SH-SY5Y (cell line): ENCODE data around the gene UGT1A7.

ENCODE experiments used
- GATA2 ChIP-seq: IDR thresholded peaks from 2 replicates; pipeline ENCODE4 v1.6.1; 2011; ENCODE audit warnings: mild to moderate bottlenecking, low read depth, low read length
- GATA3 ChIP-seq: IDR thresholded peaks from 2 replicates; pipeline ENCODE4 v1.6.1; 2011; ENCODE audit warnings: low read depth, mild to moderate bottlenecking, low read length, moderate library complexity

Gene UGT1A7

DNA sequence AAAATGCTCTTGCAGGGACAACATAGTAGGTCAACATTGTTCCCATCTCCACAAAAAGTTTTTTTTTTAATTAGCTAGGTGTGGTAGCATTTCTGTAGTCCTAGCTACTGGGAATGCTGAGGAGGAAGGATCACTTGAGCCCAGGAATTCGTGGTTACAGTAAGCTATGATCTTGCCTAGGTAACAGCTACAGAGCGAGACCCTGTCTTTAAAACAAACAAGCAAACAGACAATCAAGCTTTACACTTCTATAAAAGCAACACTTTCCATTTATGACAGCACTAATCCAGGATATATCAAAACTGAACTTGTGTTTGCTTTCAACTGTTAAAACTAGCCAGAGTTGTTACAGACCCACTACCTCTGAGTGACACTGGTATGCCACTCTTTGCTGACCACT, 59.2 kb downstream of the UGT1A7 start:
- no peak for TF ChIP-seq GATA2
- no peak for TF ChIP-seq GATA3

DNA sequence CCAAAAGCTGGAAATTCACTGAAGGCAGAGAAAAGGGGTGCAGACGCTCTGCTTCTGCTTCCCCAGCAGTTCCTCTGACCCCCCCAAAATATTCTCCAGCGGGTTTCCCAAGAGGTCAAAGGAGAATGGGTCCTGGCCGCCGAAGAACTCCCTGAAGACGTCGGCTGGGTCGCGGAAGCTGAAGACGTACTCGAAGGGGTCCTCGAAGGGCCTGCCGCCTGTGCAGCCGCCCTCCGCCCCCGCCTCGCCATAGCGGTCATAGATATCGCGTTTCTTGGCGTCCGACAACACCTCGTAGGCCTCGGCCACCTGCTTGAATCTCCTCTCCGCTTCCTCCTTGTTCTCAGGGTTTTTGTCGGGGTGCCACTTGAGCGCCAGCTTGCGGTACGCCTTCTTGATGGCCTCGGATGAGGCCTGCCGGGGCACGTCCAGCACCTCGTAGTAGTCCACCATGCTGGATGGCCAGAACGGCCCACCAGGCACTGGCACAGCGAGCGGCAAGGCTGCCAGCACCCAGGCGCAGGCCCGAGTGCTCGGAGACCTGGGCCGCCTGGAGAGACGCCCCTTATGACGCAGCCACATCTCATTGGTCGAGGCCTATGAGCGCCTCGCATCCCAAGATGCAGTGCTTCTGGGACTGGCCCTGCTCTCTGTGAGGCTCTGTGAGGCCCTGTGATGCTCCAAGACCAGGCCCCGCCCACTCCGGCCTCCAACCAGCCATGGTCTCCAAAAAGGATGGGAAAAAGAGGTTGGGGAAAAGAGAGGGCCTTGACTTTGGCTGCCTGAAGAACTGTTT, 62.0 kb downstream of the UGT1A7 start:
- no peak for TF ChIP-seq GATA3
- TF ChIP-seq GATA2, result no peak

DNA sequence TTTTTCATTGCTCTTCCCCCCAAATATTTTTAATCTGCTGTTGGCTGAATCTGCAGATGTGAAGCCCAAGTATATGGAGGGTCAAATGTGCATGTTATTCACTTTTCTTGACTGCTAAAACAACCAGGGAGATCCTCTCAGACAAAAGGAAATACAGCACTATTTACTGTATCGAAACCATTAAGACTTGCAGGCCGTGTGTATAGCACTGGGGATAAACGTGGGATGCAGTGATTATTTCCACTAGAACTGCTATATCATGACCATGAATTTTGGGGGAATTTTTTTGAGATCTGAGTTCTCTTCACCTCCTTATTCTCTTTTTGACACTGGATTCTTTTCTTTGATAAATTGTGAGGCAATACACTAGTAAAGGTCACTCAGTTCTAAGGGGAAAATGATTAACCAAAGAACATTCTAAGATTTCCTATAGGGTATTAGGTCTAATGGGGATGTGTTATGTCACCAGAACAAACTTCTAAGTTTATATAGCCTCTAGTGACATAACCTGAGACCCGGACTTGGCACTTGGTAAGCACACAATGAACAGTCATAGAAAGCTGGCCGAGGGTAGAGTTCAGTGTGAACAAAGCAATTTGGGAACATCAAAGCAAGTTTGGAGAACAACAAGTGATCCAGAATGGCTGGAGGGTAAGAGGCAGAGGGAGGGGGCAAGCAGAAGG, 63.5 kb downstream of the UGT1A7 start:
- TF ChIP-seq GATA2, result no peak
- no peak for TF ChIP-seq GATA3

GRCh38 chr2:233746475-233747282, 65.0 kb downstream of the UGT1A7 start:
- TF ChIP-seq GATA3 (no peak), GATA2 (no peak)

GRCh38 chr2:233747283-233747544, 65.5 kb downstream of the UGT1A7 start:
- TF ChIP-seq GATA3 (no peak), GATA2 (no peak)

GRCh38 chr2:233754872-233755611, 73.3 kb downstream of the UGT1A7 start:
- TF ChIP-seq GATA2 (no peak), GATA3 (no peak)

DNA sequence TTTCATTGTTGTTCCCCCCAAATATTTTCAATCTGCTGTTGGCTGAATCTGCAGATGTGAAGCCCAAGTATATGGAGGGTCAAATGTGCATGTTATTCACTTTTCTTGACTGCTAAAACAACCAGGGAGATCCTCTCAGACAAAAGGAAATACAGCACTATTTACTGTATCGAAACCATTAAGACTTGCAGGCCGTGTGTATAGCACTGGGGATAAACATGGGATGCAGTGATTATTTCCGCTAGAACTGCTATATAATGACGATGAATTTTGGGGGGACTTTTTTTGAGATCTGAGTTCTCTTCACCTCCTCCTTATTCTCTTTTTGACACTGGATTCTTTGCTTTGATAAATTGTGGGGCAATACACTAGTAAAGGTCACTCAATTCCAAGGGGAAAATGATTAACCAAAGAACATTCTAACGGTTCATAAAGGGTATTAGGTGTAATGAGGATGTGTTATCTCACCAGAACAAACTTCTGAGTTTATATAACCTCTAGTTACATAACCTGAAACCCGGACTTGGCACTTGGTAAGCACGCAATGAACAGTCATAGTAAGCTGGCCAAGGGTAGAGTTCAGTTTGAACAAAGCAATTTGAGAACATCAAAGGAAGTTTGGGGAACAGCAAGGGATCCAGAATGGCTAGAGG, 74.9 kb downstream of the UGT1A7 start:
- no peak for TF ChIP-seq GATA3
- no peak for TF ChIP-seq GATA2

- TF ChIP-seq GATA2 (no peak), GATA3 (no peak)
These were observed 76.4 kb downstream of the UGT1A7 start for GRCh38 chr2:233758141-233758540.

- TF ChIP-seq GATA2, result no peak
- no peak for TF ChIP-seq GATA3
These were observed 77.1 kb downstream of the UGT1A7 start for GRCh38 chr2:233758849-233759248.

DNA sequence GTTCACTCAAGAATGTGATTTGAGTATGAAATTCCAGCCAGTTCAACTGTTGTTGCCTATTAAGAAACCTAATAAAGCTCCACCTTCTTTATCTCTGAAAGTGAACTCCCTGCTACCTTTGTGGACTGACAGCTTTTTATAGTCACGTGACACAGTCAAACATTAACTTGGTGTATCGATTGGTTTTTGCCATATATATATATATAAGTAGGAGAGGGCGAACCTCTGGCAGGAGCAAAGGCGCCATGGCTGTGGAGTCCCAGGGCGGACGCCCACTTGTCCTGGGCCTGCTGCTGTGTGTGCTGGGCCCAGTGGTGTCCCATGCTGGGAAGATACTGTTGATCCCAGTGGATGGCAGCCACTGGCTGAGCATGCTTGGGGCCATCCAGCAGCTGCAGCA, 78.3 kb downstream of the UGT1A7 start, which contains the start of gene UGT1A1:
Gene UGT1A1, plus strand, starts transcription at position 228 of the 400 bp plus-strand sequence. Its CDS starts 18 bp downstream, at position 246.
- TF ChIP-seq GATA3, result no peak

DNA sequence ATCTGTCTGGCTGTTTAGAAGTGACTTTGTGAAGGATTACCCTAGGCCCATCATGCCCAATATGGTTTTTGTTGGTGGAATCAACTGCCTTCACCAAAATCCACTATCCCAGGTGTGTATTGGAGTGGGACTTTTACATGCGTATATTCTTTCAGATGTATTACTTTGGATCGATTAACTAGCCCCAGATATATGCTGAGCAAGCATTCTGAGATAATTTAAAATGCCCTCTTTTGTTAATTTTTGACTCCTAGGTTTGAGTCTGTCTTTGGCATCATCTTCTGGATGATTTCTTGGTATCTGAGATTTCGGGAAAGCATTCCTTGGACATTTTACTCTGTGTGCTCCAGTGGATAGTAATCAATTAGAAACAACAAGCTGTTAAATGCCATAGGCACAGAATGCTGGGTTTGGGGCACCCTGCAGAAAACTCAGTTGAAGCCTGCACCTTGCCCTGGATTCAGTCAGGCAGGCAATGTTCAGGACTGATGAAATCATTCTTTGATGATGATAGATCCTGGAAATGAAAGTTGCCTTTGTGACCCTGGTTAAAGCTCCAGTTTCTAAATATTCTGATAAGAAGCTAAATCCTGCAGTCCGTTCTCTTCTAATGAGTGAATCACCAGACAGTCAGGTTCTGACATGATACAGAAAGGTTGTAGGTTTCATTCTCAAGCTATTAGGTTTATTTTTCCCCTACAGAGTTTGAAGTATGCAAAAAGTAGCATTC, 79.5 kb downstream of the UGT1A7 start:
- no peak for TF ChIP-seq GATA3
- TF ChIP-seq GATA2, result no peak

- TF ChIP-seq GATA3, result no peak
- no peak for TF ChIP-seq GATA2
These were observed 82.6 kb downstream of the UGT1A7 start for GRCh38 chr2:233764264-233764663.

GRCh38 chr2:233764761-233765160, 83.1 kb downstream of the UGT1A7 start:
- TF ChIP-seq GATA3 (no peak), GATA2 (no peak)

- TF ChIP-seq GATA3 (no peak), GATA2 (no peak)
These were observed 84.7 kb downstream of the UGT1A7 start for GRCh38 chr2:233766416-233766815.
